ENCODE data around the gene UST. TPM values are rescaled to one million over a fixed set of nuclear protein-coding genes. Genes with fewer than 3 reads are reported as not detected.
"Not testable (repeated sequence)": the region's sequence is repeated elsewhere in the genome, so short reads cannot be mapped to it uniquely, and the experiment has no call there.

UST gene
- total RNA-seq, 1 donor from 2014 or later, result 5.5 TPM

DNA sequence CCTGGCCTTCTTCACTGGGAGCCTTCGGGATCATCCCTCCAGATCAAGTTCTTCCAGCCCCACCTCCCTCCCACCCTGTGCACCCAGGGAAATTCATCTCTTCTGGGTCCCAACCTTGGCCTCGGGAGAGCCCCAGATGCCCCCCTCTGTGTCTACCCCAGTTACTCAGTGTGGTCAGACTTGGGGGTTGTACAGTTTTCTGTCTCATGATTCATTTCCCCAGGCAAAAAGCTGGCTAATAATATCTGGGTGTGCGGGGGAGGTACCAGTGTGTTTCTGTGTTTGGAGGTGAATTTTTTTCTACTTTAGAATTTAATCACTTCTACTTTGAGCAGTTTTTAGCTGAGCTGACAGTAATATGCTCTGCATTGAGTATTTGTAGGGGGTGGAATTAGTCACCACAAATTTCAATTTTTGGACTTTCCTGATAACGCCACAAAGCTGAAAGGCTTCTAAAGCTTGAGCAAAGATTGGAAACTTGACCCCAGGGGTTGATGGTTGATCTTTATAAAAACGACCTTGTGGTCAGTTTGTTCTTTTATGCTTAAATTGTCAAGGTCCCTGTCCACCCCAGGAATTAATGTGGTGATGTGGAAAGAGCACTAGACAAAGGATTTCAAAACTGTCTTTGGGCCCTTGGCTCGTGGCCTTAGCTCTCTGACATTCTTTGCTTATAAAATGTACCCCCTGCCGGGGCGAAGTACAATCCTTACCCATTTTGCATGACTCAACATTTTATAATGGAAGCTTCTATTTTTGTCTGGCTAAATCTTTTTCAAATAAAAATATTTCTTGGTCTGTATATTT, 286.0 kb downstream of the UST start:
- no peaks in the 10 kb centered on the region for H3K9me3 Mint-ChIP-seq
- peak overlapping the region; percentile 39 for H3K27ac Mint-ChIP-seq (ENCODE audit: unreplicated experiment)
- no peaks in the 10 kb centered on the region for H3K27me3 Mint-ChIP-seq (ENCODE audit: low read depth)
- no peak overlapping the region for H3K4me3 Mint-ChIP-seq
- H3K4me1 Mint-ChIP-seq, result peaks cover 26% of the 10 kb centered on the region
- no peaks in the 10 kb centered on the region for H3K36me3 Mint-ChIP-seq (ENCODE audit: low read depth)
- no peak for DNase-seq (ENCODE audit: low read depth, low spot score)
- TF ChIP-seq CTCF (conservative IDR thresholded peaks at IDR 0.05), result no peak

GRCh38 chr6:149033454-149033853, 286.6 kb downstream of the UST start:
- no peak for DNase-seq (ENCODE audit: low read depth, low spot score)
- H3K36me3 Mint-ChIP-seq (ENCODE audit: low read depth), result no peaks in the 10 kb centered on the region
- no peak overlapping the region for H3K27ac Mint-ChIP-seq (ENCODE audit: unreplicated experiment)
- no peak overlapping the region for H3K4me3 Mint-ChIP-seq
- H3K4me1 Mint-ChIP-seq, result peaks cover 30% of the 10 kb centered on the region
- H3K27me3 Mint-ChIP-seq (ENCODE audit: low read depth), result no peaks in the 10 kb centered on the region
- H3K9me3 Mint-ChIP-seq, result no peaks in the 10 kb centered on the region
- TF ChIP-seq CTCF (conservative IDR thresholded peaks at IDR 0.05), result no peak

DNA sequence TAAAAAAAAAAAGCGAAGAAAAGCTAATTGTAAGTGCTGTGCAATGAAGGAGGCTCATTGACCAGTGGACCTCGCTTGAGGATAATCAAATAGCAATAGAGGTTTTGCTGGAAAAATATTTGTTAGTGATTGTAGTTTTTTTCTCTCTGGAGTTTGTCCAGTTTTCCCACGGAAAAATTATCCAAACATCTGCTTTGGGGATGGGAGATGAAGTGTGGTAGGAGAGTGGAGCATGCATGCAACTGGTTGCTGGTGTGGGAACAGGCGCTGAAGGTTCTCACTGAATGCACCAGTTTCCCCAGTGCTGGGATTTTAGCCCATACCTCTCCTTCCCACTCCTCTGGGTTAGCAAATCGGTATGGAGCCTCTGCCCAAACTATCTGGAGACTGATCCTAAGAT, 288.9 kb downstream of the UST start:
- no peak for DNase-seq (ENCODE audit: low read depth, low spot score)

DNA sequence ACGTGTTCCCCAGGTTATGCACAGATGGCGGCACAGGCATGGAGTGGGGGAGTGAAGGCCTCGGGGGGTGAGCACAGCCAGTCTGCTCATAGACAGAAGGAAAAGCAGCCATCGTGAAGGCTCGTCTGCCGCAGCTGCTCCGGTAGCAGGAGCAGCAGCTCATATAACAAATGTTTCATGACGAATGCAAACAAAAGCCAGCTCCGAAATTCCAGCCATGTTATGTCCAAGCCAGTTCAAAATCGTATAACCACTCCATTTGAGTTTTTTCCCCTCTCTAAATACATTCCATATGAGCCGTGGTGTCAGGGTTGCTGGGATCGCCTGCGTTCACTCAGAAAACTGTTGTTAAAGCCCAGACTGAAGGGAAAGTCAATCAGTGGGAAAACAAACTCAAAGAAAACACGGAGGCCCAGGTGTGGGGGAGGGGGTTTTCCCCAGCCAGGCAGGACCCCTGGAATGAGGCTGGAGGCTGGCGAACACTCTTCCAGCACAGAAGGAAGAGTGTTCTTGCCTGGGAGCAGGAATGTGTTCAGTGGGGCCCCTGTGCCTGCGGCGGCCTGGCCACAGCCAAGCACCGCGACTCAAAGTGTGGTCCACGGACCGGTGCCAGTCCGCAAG, 290.3 kb downstream of the UST start:
- no peak for TF ChIP-seq CTCF (conservative IDR thresholded peaks at IDR 0.05)
- Mint-ChIP-seq H3K36me3 (ENCODE audit: low read depth) (peaks cover 2% of the 10 kb centered on the region), H3K9me3 (no peaks in the 10 kb centered on the region), H3K4me1 (peaks cover 27% of the 10 kb centered on the region), H3K4me3 (peak overlapping the region; percentile 32), H3K27ac (ENCODE audit: unreplicated experiment) (peak overlapping the region; percentile 90), H3K27me3 (ENCODE audit: low read depth) (no peaks in the 10 kb centered on the region)
- DNase-seq (ENCODE audit: low read depth, low spot score), result no peak

More for the DNA sequence above, 288.9 kb downstream of the UST start:
- H3K9me3 Mint-ChIP-seq, result no peaks in the 10 kb centered on the region
- no peaks in the 10 kb centered on the region for H3K27me3 Mint-ChIP-seq (ENCODE audit: low read depth)
- H3K4me1 Mint-ChIP-seq, result peaks cover 27% of the 10 kb centered on the region
- no peak for TF ChIP-seq CTCF (conservative IDR thresholded peaks at IDR 0.05)
- H3K27ac Mint-ChIP-seq (ENCODE audit: unreplicated experiment), result no peak overlapping the region
- H3K4me3 Mint-ChIP-seq, result no peak overlapping the region
- H3K36me3 Mint-ChIP-seq (ENCODE audit: low read depth), result no peaks in the 10 kb centered on the region

DNA sequence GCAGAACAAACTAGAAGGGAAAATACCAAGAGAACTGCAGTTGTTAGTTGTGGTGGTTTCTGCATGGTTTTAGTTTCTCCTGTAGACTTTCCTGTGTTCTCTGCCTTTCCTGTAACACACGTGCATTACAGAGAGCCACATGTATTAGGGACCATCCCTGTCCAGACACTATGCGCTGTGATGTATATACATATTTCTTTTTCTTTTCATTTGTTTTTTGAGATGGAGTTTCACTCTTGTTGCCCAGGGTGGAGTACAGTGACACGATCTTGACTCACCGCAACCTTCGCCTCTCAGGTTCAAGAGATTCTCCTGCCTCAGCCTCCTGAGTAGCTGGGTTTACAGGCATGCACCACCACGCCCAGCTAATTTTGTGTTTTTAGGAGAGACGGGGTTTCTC, 292.2 kb downstream of the UST start:
- not testable (repeated sequence) for H3K27ac Mint-ChIP-seq (ENCODE audit: unreplicated experiment); H3K4me3 Mint-ChIP-seq; H3K9me3 Mint-ChIP-seq; H3K27me3 Mint-ChIP-seq (ENCODE audit: low read depth); DNase-seq (ENCODE audit: low read depth, low spot score); H3K36me3 Mint-ChIP-seq (ENCODE audit: low read depth)
- H3K4me1 Mint-ChIP-seq, result peaks cover 19% of the 10 kb centered on the region

- no peak for DNase-seq (ENCODE audit: low read depth, low spot score)
- peaks cover 13% of the 10 kb centered on the region for H3K4me1 Mint-ChIP-seq
- H3K36me3 Mint-ChIP-seq (ENCODE audit: low read depth), result peaks cover 2% of the 10 kb centered on the region
- no peaks in the 10 kb centered on the region for H3K27me3 Mint-ChIP-seq (ENCODE audit: low read depth)
- H3K27ac Mint-ChIP-seq (ENCODE audit: unreplicated experiment), result no peak overlapping the region
- TF ChIP-seq CTCF (conservative IDR thresholded peaks at IDR 0.05), result no peak
- H3K9me3 Mint-ChIP-seq, result no peaks in the 10 kb centered on the region
- no peak overlapping the region for H3K4me3 Mint-ChIP-seq
Observed at GRCh38 chr6:149041953-149042352, 295.1 kb downstream of the UST start.
